Esophagus squamous epithelium (tissue), 4 donors: Measurements from ENCODE around the gene TMC6.

Experiments used
- POLR2A ChIP-seq, 4 donors: fragments of 450-650 bp; IDR thresholded peaks; one replicate each; pipeline ENCODE4 v1.6.1; 2017; ENCODE audit warnings: antibody characterized with exemption in 4 of 4, mild to moderate bottlenecking in 4 of 4, moderate library complexity in 3 of 4
- TF ChIP-seq, protein P1 (sequence below), 6 experiments: fragments of 450-650 bp in 4 of 6; fragments of 200-600 bp in 2 of 6; sonication (generic) in 2 of 6; IDR thresholded peaks; one replicate each; pipeline ENCODE4 v1.5.1; 2016 to 2019; ENCODE audit warnings: antibody characterized with exemption in 6 of 6, mild to moderate bottlenecking in 4 of 6, moderate library complexity in 4 of 6

DNA sequence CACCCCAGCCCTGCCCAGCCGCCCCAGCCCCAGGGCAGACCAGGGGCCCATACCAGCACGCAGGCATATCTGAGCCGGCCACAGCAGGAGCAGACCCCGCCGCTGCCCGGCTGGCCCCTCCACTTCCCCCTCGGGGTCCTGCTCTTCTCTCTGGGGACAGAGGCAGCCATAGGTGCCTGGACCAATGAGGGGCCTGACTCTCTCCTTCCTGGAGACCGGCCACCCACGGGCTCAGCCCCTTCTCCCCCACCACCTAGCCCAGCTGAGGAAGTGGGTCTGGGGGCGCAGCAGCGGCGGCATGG, 3.8 kb downstream of the TMC6 start:
- TF ChIP-seq, protein P1, sequence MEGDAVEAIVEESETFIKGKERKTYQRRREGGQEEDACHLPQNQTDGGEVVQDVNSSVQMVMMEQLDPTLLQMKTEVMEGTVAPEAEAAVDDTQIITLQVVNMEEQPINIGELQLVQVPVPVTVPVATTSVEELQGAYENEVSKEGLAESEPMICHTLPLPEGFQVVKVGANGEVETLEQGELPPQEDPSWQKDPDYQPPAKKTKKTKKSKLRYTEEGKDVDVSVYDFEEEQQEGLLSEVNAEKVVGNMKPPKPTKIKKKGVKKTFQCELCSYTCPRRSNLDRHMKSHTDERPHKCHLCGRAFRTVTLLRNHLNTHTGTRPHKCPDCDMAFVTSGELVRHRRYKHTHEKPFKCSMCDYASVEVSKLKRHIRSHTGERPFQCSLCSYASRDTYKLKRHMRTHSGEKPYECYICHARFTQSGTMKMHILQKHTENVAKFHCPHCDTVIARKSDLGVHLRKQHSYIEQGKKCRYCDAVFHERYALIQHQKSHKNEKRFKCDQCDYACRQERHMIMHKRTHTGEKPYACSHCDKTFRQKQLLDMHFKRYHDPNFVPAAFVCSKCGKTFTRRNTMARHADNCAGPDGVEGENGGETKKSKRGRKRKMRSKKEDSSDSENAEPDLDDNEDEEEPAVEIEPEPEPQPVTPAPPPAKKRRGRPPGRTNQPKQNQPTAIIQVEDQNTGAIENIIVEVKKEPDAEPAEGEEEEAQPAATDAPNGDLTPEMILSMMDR (IDR thresholded peaks at IDR 0.05): no peak
- TF ChIP-seq POLR2A (IDR thresholded peaks at IDR 0.05): no peak
